Lower lobe of right lung (tissue), 2 donors: Measurements from ENCODE around the gene DCBLD1. TPM values are rescaled to one million over a fixed set of nuclear protein-coding genes. Genes with fewer than 3 reads are reported as not detected.

ENCODE experiments used
- ATAC-seq, 2 donors: fragments of 200-7000 bp; cut with Tn5 transposase; one replicate each; pipeline ENCODE4 v1.9.1; 2020 to 2022; ENCODE audit warnings: mild to moderate bottlenecking in 2 of 2, moderate library complexity in 2 of 2
- DNase-seq: peaks from one replicate; pipeline ENCODE4 v3.0.0-alpha.2; 2020
- H3K27ac ChIP-seq: fragments of 200-600 bp; one replicate; pipeline ENCODE4 v1.8.0; 2022
- H3K27me3 ChIP-seq: fragments of 200-600 bp; one replicate; pipeline ENCODE4 v1.8.0; 2022; ENCODE audit warnings: low read depth
- H3K36me3 ChIP-seq: fragments of 200-600 bp; one replicate; pipeline ENCODE4 v1.8.0; 2022; ENCODE audit warnings: mild to moderate bottlenecking
- H3K4me1 ChIP-seq: fragments of 200-600 bp; one replicate; pipeline ENCODE4 v1.8.0; 2022
- H3K4me3 ChIP-seq: fragments of 200-600 bp; one replicate; pipeline ENCODE4 v1.8.0; 2022; ENCODE audit warnings: mild to moderate bottlenecking
- H3K9me3 ChIP-seq: fragments of 200-600 bp; one replicate; pipeline ENCODE4 v1.8.0; 2022
- intact Hi-C: fragments of 100-400 bp; cut with DNase I; formaldehyde crosslinking; loops from one replicate; pipeline ENCODE4 v1.11.0; 2022
- total RNA-seq: library from RNA; stranded (reverse); fragmentation: NEBNext Ultra II Directional; extraction: Animal tissue kit (Norgen Biotek cat#: 25700); gene quantifications from one replicate; pipeline ENCODE4 v1.2.1, GENCODE V29; 2021
- TF ChIP-seq, protein P1 (sequence below): fragments of 200-600 bp; IDR thresholded peaks from one replicate; pipeline ENCODE4 v1.8.0; 2022; ENCODE audit warnings: antibody characterized with exemption, mild to moderate bottlenecking
- donor health status: DM: no; HTN: yes; CAD: no; lungs with severe emphysema.

The DCBLD1 gene
- total RNA-seq, 1 donor from 2014 or later, result 18.3 TPM

DNA sequence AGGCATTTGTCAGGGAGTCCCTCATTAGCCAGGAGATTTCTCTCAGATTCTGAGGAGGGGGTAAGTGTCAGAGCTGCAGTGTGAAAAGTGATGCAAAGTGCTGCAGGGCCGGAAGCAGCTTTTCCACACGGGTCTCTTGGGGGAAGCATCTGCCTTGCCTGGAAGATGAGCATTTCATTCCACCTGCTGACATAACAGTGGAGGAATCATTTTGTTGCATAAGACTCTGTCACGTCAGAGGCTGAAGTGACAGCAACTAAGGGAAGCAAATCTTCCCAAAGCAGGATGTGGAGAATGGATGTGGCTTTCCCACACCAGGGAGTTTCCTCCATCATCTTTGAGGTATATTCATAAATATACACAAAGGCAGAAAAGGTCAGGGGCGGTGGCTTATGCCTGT is 22.8 kb downstream of the DCBLD1 start:
- ATAC-seq (no peak), DNase-seq (no peak)
- Histone ChIP-seq H3K27me3 (no peaks in the 10 kb centered on the region), H3K36me3 (peaks cover 25% of the 10 kb centered on the region), H3K27ac (no peak overlapping the region), H3K4me1 (peaks cover 10% of the 10 kb centered on the region), H3K4me3 (no peak overlapping the region), H3K9me3 (no peaks in the 10 kb centered on the region)
- intact Hi-C loops, result no loop called here
- TF ChIP-seq, protein P1, sequence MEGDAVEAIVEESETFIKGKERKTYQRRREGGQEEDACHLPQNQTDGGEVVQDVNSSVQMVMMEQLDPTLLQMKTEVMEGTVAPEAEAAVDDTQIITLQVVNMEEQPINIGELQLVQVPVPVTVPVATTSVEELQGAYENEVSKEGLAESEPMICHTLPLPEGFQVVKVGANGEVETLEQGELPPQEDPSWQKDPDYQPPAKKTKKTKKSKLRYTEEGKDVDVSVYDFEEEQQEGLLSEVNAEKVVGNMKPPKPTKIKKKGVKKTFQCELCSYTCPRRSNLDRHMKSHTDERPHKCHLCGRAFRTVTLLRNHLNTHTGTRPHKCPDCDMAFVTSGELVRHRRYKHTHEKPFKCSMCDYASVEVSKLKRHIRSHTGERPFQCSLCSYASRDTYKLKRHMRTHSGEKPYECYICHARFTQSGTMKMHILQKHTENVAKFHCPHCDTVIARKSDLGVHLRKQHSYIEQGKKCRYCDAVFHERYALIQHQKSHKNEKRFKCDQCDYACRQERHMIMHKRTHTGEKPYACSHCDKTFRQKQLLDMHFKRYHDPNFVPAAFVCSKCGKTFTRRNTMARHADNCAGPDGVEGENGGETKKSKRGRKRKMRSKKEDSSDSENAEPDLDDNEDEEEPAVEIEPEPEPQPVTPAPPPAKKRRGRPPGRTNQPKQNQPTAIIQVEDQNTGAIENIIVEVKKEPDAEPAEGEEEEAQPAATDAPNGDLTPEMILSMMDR, result no peak

DNA sequence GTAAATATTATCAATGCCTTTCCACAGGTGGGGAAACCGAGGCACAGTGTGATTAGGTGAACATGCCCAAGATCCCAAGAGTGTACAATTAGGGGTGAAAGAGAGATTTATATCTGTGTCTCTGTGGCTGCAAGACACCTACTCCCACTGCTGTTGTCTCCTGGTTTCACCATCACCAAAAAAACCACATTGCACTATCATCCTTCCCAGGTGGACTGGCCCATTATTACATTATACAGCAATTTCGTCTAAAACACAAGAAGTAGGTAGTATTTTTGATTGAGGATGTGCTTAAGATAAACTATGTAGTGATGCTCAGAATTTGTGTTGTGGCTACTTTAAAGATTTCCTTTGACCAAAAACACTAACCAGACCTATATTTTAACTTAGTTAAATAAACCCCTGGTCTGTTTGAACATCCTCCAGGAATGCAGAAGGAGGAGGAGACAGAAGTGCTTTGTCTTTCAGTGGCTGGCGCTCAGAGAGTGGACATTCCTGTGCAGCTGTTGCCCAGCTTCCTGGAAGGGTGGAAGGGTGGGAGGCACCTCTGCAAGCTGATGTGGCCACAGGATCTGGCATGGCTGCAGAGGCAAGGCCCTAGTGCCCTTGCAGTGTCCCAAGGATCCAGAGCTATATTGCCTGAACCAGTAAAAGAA is 23.8 kb downstream of the DCBLD1 start:
- TF ChIP-seq, protein P1, result no peak
- Histone ChIP-seq H3K4me3 (no peak overlapping the region), H3K27me3 (no peaks in the 10 kb centered on the region), H3K4me1 (peaks cover 10% of the 10 kb centered on the region), H3K9me3 (no peaks in the 10 kb centered on the region), H3K36me3 (peaks cover 25% of the 10 kb centered on the region), H3K27ac (no peak overlapping the region)
- ATAC-seq (peak in 1 of 2 donors; percentile 30), DNase-seq (no peak)
- intact Hi-C loops, result no loop called here

DNA sequence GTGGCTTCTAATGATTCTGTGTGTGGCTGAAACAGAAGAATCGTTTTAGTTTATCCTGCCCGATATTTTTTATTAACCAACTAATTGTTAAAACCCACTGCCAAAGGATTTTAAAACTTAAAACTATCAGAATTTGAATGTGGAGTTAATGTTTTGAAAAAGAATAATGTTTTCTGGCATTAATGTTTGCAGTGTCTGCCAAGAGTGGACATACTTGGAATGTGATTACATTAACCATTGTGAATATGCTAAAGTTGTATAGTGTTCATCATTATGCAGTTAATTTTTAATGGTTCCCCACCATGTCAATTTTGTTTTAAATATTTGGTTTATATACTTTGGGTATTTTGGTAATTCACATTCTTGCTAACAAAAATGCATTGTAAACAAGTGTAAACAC is 24.4 kb downstream of the DCBLD1 start:
- no peak for ATAC-seq
- H3K27ac ChIP-seq, result no peak overlapping the region
- peaks cover 10% of the 10 kb centered on the region for H3K4me1 ChIP-seq
- no peaks in the 10 kb centered on the region for H3K9me3 ChIP-seq
- H3K36me3 ChIP-seq, result peaks cover 25% of the 10 kb centered on the region
- H3K27me3 ChIP-seq, result no peaks in the 10 kb centered on the region
- intact Hi-C loops, result no loop called here
- TF ChIP-seq, protein P1, result no peak
- no peak for DNase-seq
- no peak overlapping the region for H3K4me3 ChIP-seq

DNA sequence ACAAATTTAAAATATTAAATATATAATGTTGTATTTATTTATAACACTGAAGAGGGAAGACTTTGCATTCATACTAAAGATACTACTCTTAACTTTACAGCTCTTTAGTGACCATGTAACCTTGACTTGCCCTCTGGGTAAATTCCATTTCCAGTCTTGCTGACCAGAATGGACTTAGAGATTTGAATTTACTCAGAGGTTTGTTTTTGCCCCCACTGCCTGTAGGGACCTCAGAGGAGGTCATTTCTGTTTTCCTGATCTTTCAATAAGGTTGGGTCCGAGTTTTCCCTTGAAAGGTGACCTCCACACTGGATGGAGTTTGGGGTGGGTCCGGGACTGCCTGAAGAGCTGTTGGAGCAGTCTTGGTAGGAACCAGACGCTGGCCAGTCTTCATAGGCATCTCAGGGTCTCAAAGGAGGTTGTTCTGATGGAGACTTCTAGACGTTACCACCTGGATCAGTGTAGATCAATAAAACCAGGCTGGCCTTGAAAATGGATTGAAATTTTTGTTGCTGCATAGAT is 26.0 kb downstream of the DCBLD1 start:
- H3K4me3 ChIP-seq, result no peak overlapping the region
- no peaks in the 10 kb centered on the region for H3K9me3 ChIP-seq
- TF ChIP-seq, protein P1, result no peak
- H3K36me3 ChIP-seq, result peaks cover 25% of the 10 kb centered on the region
- H3K27ac ChIP-seq, result no peak overlapping the region
- peaks cover 10% of the 10 kb centered on the region for H3K4me1 ChIP-seq
- intact Hi-C loops, result no loop called here
- H3K27me3 ChIP-seq, result no peaks in the 10 kb centered on the region
- no peak for ATAC-seq
- DNase-seq, result no peak

DNA sequence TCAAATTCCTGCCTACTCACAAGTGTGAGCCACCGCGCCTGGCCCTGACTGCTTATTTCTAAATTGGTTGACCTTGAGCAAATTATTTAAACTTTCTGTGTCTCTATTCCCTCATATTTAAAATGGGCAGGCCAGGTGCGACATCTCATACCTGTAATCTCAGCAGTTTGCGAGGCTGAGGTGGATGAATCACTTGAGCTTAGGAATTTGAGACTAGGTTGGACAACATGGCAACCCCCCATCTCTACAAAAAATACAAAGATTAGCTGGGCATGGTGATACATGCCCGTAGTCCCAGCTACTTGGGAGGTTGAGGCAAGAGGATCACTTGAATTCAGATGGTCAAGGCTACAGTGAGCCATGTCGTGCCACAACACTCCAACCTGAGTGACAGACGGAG is 26.5 kb downstream of the DCBLD1 start:
- intact Hi-C loops, result no loop called here
- H3K4me3 ChIP-seq, result no peak overlapping the region
- no peak for ATAC-seq

More for the DNA sequence above, 26.5 kb downstream of the DCBLD1 start:
- DNase-seq, result no peak
- no peaks in the 10 kb centered on the region for H3K27me3 ChIP-seq
- TF ChIP-seq, protein P1, result no peak
- no peaks in the 10 kb centered on the region for H3K9me3 ChIP-seq
- peaks cover 21% of the 10 kb centered on the region for H3K36me3 ChIP-seq
- H3K27ac ChIP-seq, result no peak overlapping the region
- peaks cover 10% of the 10 kb centered on the region for H3K4me1 ChIP-seq
